Endometrial microvascular endothelial cells (primary cell): ENCODE results near the gene COL5A1. TPM values are rescaled to one million over a fixed set of nuclear protein-coding genes. Genes with fewer than 3 reads are reported as not detected.

Experiments used
- in situ Hi-C: cut with HindIII; loops from 2 replicates; pipeline ENCODE4 v1.10.0; 2017; ENCODE audit warnings: low sequenced_read_pairs, low pct_unique_long_range_greater_than_20kb; ENCODE audit errors: inconsistent ontology term
- total RNA-seq: library from RNA; depleted of rRNA; stranded (reverse); fragments of >200 nt; gene quantifications from one replicate; pipeline ENCODE4 v1.2.3, GENCODE V29; 2015; ENCODE audit errors: inconsistent ontology term

COL5A1 gene
- total RNA-seq, 1 donor from 2014 or later: 23.8 TPM

DNA sequence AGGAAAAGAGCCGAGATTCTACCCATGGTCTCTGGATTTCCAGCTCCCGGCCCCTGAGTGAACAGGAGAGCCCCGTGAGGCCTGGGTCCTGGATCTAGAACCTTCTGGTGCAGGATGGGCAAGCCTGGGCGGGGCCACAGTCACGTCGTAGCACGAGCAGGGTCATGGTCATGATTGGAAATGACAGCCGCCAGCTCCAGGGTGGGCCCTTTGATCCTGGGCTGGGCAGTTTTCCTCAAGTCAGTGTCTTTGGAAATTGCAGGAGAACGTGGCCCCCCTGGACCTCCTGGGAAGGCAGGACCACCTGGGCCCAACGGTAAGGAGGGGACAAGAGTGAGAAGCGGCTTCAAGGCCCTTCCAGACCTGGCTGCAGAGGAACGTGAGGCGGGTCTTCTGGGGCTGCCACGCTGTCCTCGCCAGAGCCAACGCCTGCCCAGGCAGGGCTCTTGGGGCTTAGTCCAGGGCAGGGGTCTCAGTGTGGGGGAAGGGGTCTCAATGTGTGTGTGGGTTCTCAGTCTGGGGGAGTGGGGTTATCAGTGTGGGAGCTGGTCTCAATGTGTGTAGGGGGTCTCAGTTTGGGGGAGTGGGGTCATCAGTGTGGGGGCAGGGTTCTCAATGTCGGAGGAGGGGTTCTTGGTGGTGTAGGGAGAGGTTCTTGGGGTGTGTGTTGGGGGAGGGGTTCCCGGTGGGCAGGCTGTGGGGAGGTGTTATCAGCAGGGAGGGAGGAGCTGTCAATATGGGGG, 241.6 kb downstream of the COL5A1 start:
- in situ Hi-C loops: no loop called here

DNA sequence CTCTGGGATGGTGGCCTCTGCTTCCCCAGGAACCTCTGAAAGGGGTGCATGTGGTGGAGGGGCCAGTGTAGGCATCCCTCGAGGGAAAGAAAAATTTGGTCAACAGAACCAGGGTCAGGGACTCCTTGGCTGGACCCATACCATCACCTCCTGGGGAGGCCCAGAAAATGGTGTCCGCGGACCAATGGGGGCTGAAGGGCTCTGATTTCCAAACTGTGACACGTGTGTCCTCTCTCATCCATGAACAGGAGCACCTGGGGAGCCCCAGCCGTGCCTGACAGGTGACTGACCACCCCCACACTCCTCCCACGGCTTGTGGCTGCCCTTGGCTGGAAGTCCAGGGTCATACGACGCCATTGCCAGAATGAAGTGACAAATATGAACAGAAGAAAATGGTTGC, 242.9 kb downstream of the COL5A1 start:
- in situ Hi-C loops: no loop called here

DNA sequence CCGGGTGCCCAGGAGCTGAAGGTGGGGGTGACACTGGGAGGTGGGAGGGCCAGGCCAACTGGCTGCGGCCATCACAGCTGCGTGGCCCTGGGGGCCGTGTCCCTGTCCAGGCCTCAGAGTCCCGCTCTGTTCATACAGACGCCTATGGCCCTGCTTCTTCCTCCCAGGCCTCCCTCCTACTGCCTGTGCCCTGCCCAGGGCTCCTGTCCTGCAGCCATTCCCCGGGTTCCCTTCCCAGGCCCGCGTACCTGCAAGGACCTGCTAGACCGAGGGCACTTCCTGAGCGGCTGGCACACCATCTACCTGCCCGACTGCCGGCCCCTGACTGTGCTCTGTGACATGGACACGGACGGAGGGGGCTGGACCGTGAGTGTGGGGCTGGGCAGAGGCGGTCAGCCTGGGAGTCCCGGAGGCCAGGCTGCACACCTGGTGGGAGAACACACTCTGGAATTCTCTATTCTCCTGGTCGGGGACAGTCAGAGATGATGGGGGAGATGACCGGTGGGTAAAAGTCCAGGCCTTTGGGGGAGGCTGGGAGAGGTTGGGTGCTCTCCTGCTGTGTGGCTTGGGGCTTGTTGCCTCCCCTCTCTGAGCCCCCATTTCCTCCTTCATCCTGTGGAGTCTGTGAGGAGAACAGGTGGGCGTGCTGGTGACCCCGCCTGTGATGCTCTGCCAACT, 243.5 kb downstream of the COL5A1 start:
- in situ Hi-C loops: no loop called here

DNA sequence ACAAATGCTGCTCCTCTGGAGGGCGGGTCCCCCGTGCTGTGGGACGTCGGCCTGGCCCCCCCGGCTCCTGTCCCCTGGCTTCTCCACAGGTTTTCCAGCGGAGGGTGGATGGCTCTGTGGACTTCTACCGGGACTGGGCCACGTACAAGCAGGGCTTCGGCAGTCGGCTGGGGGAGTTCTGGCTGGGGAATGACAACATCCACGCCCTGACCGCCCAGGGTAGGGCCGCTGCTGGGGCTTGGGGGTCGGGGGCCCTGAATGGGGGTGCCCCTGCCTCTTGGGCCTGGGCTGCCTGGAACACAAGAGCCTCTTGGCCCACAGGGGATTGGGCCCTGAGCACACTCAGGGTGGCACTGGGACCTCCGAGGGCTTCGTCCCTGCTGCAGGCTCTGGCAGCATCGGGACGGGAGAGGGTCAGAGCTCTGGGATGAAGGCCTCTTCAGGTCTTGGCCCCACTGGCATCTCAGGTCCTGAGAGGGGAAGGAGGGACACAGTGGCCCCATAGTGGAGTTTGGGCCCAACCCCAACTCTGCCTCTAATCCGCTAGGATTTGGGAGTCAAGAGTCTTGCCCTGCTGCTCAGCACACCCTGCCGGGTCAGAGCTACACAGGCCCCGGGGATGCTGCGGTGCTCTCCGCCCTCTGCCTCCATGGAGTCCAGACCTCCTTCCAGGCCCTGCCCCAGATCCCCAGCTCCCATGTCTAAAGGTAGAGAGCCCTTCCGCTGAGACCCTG, 244.2 kb downstream of the COL5A1 start:
- in situ Hi-C loops: no loop called here

DNA sequence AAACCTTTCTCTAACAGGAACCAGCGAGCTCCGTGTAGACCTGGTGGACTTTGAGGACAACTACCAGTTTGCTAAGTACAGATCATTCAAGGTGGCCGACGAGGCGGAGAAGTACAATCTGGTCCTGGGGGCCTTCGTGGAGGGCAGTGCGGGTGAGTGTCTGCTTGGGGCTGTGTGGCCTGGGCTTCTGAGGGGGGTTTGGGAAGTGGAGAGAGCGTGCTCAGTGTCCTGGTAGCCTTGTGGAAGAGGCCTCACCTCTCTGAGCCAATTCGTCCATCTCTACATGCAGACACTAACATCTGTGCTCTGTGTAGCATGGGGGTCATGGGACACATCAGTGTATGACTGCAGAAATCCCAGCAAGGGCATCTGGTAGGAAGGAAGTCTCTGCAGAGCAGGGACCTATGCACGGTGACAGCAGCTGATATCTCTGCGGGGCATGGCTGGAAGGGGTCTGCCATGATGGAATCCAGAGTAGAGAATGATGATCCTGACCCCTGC, 244.9 kb downstream of the COL5A1 start:
- in situ Hi-C loops: no loop called here

DNA sequence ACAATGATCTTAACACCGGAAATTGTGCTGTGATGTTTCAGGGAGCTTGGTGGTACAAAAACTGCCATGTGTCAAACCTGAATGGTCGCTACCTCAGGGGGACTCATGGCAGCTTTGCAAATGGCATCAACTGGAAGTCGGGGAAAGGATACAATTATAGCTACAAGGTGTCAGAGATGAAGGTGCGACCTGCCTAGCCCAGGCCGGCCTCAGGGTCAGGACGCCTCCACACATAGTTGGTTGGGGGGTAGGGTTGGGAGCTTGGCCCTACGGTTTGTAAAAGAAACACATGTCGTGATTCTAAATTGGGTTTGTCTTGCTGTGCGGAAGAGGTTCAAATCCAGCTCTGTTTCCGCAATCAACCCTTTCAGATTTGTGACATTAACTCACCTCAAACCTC, 245.6 kb downstream of the COL5A1 start:
- in situ Hi-C loops: no loop called here

DNA sequence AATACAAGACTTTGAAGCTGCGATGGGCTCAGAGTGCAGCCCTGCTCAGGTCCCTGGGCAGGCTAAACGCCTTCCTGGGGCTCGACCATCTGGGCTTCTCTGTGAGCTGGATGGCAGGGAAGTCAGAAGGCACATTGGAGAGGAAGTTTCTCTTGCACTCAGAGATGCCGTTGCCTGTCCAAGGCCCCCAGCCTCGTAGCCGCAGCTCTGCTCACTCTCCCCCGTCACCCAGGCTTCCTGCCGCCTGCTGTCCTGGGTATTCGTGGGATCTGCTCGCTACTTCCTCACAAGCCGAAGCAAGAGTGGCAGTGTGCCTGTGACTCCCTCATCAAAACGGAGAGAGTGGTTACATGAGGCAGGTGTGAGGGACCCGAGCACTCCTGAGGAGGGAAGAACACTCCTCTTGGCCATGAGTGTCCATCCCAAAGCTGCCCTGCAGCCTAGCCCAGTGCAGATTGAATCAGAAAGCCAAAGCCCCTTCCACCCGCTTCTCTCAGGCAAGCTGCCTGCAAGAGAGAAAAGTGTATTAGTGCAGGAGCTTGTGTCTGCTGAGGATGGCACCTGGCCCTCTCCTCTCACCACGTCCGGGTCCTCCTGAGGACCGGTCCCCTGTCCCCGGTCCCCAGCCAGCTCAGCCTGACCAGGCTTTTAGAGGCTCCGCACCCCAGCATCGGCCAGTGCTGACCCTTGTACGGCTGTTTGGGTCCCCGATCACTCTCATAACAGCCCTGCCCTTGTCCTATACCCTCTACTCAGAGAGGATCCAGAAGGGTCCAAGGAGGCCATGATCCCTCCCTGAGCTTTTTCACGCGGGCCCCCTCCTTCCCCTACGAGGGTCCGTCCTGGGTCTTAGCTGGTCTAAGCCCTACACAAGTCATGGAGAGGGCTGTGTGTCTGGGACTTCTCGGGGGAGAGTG, 246.3 kb downstream of the COL5A1 start:
- in situ Hi-C loops: no loop called here

DNA sequence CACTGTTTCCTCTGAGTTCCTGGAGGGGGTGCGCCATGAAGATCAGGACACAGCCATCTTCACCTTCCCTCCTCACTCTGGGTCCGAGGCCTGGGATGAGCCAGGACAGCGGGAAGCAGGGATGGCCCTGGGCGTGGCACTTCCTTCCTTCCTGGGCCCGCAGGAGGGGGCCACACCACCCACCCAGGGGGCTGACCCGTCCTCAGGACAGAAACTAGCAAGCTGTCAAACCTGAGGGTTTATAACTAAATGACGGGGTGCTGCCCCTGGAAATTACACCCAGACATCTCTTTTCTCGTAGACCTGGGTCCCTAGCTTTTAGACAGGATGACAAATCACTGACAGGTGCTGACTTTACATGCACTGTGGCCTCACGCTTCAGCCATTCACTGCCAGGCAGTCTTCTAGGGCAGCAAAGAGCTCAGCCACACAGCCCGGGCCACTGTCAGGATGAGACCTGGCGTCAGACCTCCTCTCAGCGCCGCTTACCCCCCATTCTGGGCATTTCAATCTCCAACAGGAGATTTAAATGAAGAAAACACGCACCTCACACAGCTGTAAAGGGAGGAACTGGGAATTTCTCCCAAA, 247.1 kb downstream of the COL5A1 start:
- in situ Hi-C loops: no loop called here

DNA sequence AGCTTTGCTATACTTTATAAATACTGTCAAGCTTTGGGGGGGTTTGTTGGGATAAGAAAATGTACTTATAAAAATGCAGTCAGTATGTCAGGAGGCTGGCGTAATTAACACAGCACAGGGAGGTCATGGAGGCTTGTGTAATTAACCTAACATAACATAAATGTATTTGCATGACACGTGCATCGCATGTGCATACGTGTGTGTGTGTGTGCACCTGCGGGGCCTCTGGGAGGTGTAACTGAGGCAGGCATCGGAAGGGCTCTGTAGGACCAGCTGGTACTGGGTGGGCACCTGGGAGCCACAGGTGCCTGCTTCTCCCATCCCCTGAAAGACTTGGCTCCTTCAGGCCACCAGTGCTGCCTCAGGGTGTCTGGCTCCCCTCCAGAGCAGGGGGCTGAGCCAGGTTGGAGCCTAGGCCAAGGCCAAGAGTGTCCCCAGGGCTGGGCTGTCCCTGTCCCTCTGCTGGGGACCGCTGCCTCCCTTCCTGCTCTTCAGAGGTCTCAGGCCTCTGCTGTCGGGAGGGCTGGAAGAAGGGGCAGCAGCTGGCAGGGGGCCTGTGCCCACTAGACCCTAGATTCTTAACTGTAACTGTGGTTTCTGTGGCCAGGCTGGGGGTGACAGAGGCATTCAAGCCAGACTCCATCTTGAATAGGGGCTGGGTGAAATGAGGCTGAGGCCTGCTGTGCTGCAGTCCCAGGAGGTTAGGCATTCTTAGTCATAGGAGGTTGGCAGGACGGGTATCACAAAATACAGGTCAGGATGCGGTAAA, 248.0 kb downstream of the COL5A1 start:
- in situ Hi-C loops: no loop called here

DNA sequence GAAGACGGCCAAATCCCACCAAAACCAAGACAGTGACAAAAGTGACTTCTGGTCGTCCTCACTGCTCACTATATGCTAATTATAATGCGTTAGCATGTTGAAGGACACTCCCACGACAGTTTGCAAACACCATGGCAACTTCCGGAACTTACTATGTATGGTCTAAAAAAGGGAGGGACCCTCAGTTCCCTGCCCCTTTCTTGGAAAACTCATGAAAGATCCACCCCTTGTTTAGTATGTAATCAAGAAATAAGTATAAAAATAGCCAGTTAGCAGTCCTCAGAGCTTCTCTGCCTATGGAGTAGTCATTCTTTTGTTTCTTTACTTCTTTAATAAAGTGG, 248.5 kb downstream of the COL5A1 start:
- in situ Hi-C loops: no loop called here

DNA sequence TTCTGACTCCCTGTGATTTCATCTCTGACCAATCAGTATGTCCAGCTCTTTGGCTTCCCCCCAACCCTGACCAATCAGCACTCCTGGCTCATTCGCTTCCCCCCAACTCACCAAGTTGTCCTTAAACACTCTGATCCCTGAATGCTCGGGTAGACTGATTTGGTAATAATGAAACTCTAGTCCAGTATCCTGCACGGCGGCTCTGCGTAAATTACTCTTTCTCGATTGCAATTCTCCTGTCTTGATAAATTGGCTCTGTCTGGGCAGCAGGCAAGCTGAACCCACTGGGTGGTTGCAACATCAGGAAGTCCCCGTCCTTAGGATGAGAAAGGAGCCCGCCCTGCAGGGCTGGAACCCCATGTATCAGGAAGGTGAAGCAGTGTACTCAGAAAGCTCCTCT, 249.4 kb downstream of the COL5A1 start:
- in situ Hi-C loops: no loop called here

DNA sequence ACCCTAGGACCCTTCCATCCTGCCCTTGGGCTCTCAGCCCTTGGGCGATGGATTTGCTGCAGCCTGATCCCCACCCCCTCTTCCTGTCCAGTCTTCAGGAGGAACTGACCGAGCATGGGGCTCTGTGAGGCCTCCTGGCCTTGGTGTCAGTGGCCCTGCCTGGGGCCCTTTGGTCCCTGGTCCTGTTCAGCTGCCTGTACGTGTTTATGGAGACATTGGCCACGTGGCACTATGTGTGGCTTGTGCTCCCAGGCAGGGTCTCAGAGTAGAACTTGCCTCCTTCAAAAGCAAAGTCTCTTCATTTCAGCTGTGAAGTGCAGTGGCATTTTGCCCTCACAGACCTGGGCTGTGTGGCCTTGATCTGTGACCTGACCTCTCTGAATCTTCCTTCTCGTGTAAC, 250.1 kb downstream of the COL5A1 start:
- in situ Hi-C loops: no loop called here

DNA sequence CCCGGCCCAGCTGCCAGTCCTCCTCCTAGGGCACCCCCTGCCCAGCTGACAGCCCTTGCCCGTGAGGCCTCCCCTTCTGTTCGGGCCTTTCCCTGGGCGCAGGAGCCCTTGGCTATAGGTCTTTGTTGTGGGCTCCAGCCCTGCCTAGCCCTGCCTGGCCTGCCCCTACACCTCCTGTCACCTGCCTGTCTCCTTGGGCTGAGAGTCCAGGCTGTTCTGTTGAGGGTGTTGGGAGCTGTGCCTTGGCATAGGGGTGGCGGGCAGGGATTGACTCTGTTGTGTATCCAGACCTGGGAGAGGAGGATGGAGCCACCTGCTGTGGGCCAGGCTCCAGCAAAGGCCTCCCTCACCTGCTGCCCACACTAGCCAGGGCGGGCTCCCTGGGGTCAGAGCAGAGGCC, 250.6 kb downstream of the COL5A1 start:
- in situ Hi-C loops: no loop called here

DNA sequence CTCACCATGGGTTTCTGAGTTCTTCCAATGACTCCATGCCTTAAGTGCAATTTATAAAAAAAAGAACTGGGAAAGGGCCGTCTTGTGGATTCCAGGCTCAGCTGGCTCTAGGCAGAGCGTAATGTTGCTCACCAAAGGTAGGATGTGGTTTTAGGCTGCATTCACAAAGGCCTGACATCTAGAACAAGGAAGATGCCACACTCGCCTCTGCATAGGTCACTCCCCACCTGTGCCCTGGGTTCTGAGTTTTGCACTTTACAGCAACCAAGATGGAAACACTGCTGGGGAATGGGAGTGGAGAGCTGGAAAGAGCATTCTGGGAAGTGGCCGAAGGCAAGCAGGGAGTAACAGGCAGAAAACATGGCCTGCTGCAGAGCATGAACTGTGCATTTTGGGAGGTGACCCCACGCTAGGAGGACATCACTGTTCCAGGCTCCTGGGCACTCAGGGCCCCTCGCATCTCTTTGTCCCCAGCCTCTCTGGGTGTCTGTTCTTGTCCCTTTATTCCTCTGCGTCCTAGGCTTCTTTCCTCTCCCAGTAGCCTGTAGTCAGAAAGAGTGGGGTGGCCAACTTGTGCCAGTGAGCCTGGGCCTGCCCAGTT, 251.3 kb downstream of the COL5A1 start:
- in situ Hi-C loops: no loop called here
